Measurements from ENCODE around the gene LIPN. TPM values are rescaled to one million over a fixed set of nuclear protein-coding genes. Genes with fewer than 3 reads are reported as not detected.

LIPN gene
- total RNA-seq, 1 donor from 2014 or later = not detected

GRCh38 chr10:88763441-88763840 lies 3.6 kb downstream of the LIPN start:
- Histone ChIP-seq H3K27me3 (ENCODE audit: control insufficient read depth, insufficient read depth, low read length) (no peaks in the 10 kb centered on the region), H3K36me3 (ENCODE audit: control insufficient read depth, insufficient read depth, low read length) (no peaks in the 10 kb centered on the region), H3K4me3 (ENCODE audit: low read depth, low read length) (no peak overlapping the region)
- DNase-seq (ENCODE audit: low read depth) = peak; percentile 50
- TF ChIP-seq CTCF (IDR thresholded peaks at IDR 0.05; ENCODE audit: insufficient read depth, low read length, severe bottlenecking) = no peak
- FAIRE-seq = no peak

GRCh38 chr10:88764110-88764509 lies 4.3 kb downstream of the LIPN start:
- TF ChIP-seq CTCF (IDR thresholded peaks at IDR 0.05; ENCODE audit: insufficient read depth, low read length, severe bottlenecking) = no peak
- H3K4me3 ChIP-seq (ENCODE audit: low read depth, low read length) = no peak overlapping the region
- FAIRE-seq (no peak), DNase-seq (ENCODE audit: low read depth) (no peak)
- no peaks in the 10 kb centered on the region for H3K36me3 ChIP-seq (ENCODE audit: control insufficient read depth, insufficient read depth, low read length)
- no peaks in the 10 kb centered on the region for H3K27me3 ChIP-seq (ENCODE audit: control insufficient read depth, insufficient read depth, low read length)

- no peaks in the 10 kb centered on the region for H3K36me3 ChIP-seq (ENCODE audit: control insufficient read depth, insufficient read depth, low read length)
- TF ChIP-seq CTCF (IDR thresholded peaks at IDR 0.05; ENCODE audit: insufficient read depth, low read length, severe bottlenecking) = no peak
- H3K4me3 ChIP-seq (ENCODE audit: low read depth, low read length) = no peak overlapping the region
- DNase-seq (ENCODE audit: low read depth) (no peak), FAIRE-seq (no peak)
- no peaks in the 10 kb centered on the region for H3K27me3 ChIP-seq (ENCODE audit: control insufficient read depth, insufficient read depth, low read length)
Observed at GRCh38 chr10:88765816-88766215, 6.0 kb downstream of the LIPN start.

GRCh38 chr10:88769384-88769783 lies 9.6 kb downstream of the LIPN start:
- H3K27me3 ChIP-seq (ENCODE audit: control insufficient read depth, insufficient read depth, low read length) = no peaks in the 10 kb centered on the region
- no peak for FAIRE-seq
- no peak for DNase-seq (ENCODE audit: low read depth)
- H3K4me3 ChIP-seq (ENCODE audit: low read depth, low read length) = no peak overlapping the region
- no peaks in the 10 kb centered on the region for H3K36me3 ChIP-seq (ENCODE audit: control insufficient read depth, insufficient read depth, low read length)
- no peak for TF ChIP-seq CTCF (IDR thresholded peaks at IDR 0.05; ENCODE audit: insufficient read depth, low read length, severe bottlenecking)

GRCh38 chr10:88781206-88781605 lies 21.4 kb downstream of the LIPN start:
- no peaks in the 10 kb centered on the region for H3K27me3 ChIP-seq (ENCODE audit: control insufficient read depth, insufficient read depth, low read length)
- FAIRE-seq (no peak), DNase-seq (ENCODE audit: low read depth) (peak; percentile 61)
- no peak overlapping the region for H3K4me3 ChIP-seq (ENCODE audit: low read depth, low read length)
- H3K36me3 ChIP-seq (ENCODE audit: control insufficient read depth, insufficient read depth, low read length) = no peaks in the 10 kb centered on the region
- TF ChIP-seq CTCF (IDR thresholded peaks at IDR 0.05; ENCODE audit: insufficient read depth, low read length, severe bottlenecking) = no peak

GRCh38 chr10:88782222-88782621 lies 22.4 kb downstream of the LIPN start:
- DNase-seq (ENCODE audit: low read depth) (no peak), FAIRE-seq (no peak)
- no peak for TF ChIP-seq CTCF (IDR thresholded peaks at IDR 0.05; ENCODE audit: insufficient read depth, low read length, severe bottlenecking)
- Histone ChIP-seq H3K27me3 (ENCODE audit: control insufficient read depth, insufficient read depth, low read length) (no peaks in the 10 kb centered on the region), H3K36me3 (ENCODE audit: control insufficient read depth, insufficient read depth, low read length) (no peaks in the 10 kb centered on the region), H3K4me3 (ENCODE audit: low read depth, low read length) (no peak overlapping the region)

All from bronchial epithelial cell (primary cell).